IMR-90 (cell line): ENCODE results near the gene SECTM1. TPM values are rescaled to one million over a fixed set of nuclear protein-coding genes. Genes with fewer than 3 reads are reported as not detected.

ENCODE experiments used
- ATAC-seq: fragments of 200-7000 bp; cut with Tn5 transposase; 2 replicates; pipeline ENCODE4 v1.9.1; 2020; ENCODE audit warnings: low read depth, mild to moderate bottlenecking, moderate library complexity
- BruUV-seq: library from RNA; stranded (reverse); fragments of 400-500 nt; replicated peaks from 2 replicates; lab custom pipeline; 2021; lab: Mats Ljungman, UMichigan
- CTCF ChIA-PET: fragments of 300-600 bp; formaldehyde crosslinking; extraction: SDS; loops from one replicate; lab custom pipeline; 2021; ENCODE audit warnings: antibody characterized with exemption; lab: Yijun Ruan, JAX
- POLR2A ChIA-PET: fragments of 300-600 bp; sonication (Branson Sonifier 250); formaldehyde crosslinking; loops from one replicate; lab custom pipeline; 2022; ENCODE audit warnings: antibody characterized with exemption; ENCODE audit not compliant: unreplicated experiment; lab: Charles Lee
- DNase-seq: peaks from one replicate; pipeline ENCODE4 v3.0.0; 2013
- H2AFZ ChIP-seq: replicated peaks from 2 replicates; pipeline ENCODE3; 2013; ENCODE audit warnings: low read length, mild to moderate bottlenecking; ENCODE audit not compliant: poor library complexity
- H2AK5ac ChIP-seq: 2 replicates; pipeline ENCODE4 v1.6.1; 2013; ENCODE audit warnings: low read depth, low read length, inconsistent platforms
- H2AK9ac ChIP-seq: replicated peaks from 2 replicates; pipeline ENCODE3; 2013; ENCODE audit warnings: mild to moderate bottlenecking, low read depth, low read length, moderate library complexity; ENCODE audit not compliant: poor library complexity
- H2BK120ac ChIP-seq: 2 replicates; pipeline ENCODE4 v1.6.1; 2013; ENCODE audit warnings: low read depth, low read length, inconsistent platforms
- H2BK15ac ChIP-seq: 3 replicates; pipeline ENCODE4 v1.6.1; 2013; ENCODE audit warnings: low read depth, low read length, inconsistent platforms
- H2BK20ac ChIP-seq: 2 replicates; pipeline ENCODE4 v1.6.1; 2013; ENCODE audit warnings: low read depth, mild to moderate bottlenecking, inconsistent platforms, low read length, moderate library complexity
- H2BK5ac ChIP-seq: 2 replicates; pipeline ENCODE4 v1.6.1; 2013; ENCODE audit warnings: mild to moderate bottlenecking, low read depth, low read length, inconsistent platforms; ENCODE audit not compliant: poor library complexity, severe bottlenecking
- H3K14ac ChIP-seq: replicated peaks from 2 replicates; pipeline ENCODE4 v1.6.1; 2013; ENCODE audit warnings: low read depth, low read length, inconsistent platforms
- H3K18ac ChIP-seq: 2 replicates; pipeline ENCODE4 v1.6.1; 2013; ENCODE audit warnings: low read depth, low read length, control low read depth
- H3K23ac ChIP-seq: 2 replicates; pipeline ENCODE4 v1.6.1; 2013; ENCODE audit warnings: low read depth, low read length, inconsistent platforms
- H3K27ac ChIP-seq: 2 replicates; pipeline ENCODE4 v1.5.1; 2013; ENCODE audit warnings: mild to moderate bottlenecking, control low read depth, low read length; ENCODE audit not compliant: insufficient read depth
- H3K27me3 ChIP-seq: 2 replicates; pipeline ENCODE4 v1.6.1; 2013; ENCODE audit warnings: low read length; ENCODE audit not compliant: control insufficient read depth, insufficient read depth
- H3K36me3 ChIP-seq: 2 replicates; pipeline ENCODE4 v1.6.1; 2013; ENCODE audit warnings: low read length, mixed read lengths; ENCODE audit not compliant: control insufficient read depth, insufficient read depth
- H3K4ac ChIP-seq: 2 replicates; pipeline ENCODE4 v1.6.1; 2013; ENCODE audit warnings: low read depth, low read length, inconsistent platforms
- H3K4me1 ChIP-seq: 2 replicates; pipeline ENCODE4 v1.6.1; 2013; ENCODE audit warnings: low read length, mixed read lengths; ENCODE audit not compliant: control insufficient read depth, insufficient read depth
- H3K4me2 ChIP-seq: 2 replicates; pipeline ENCODE4 v1.6.1; 2013; ENCODE audit warnings: low read depth, mild to moderate bottlenecking, control low read depth, low read length, moderate library complexity
- H3K4me3 ChIP-seq: 2 replicates; pipeline ENCODE4 v1.5.1; 2013; ENCODE audit warnings: low read depth, mild to moderate bottlenecking, control low read depth, low read length, moderate library complexity; ENCODE audit not compliant: insufficient read depth
- H3K56ac ChIP-seq: 2 replicates; pipeline ENCODE4 v1.6.1; 2013; ENCODE audit warnings: low read length, inconsistent platforms; ENCODE audit not compliant: insufficient read depth; ENCODE audit errors: extremely low read depth
- H3K79me1 ChIP-seq, 2 experiments: 2 replicates each; pipeline ENCODE4 v1.6.1; 2013; ENCODE audit warnings: low read length in 2 of 2, inconsistent platforms in 1 of 2, low read depth in 1 of 2
- H3K9ac ChIP-seq: 2 replicates; pipeline ENCODE4 v1.6.1; 2013; ENCODE audit warnings: low read depth, low read length, control low read depth
- H3K9me1 ChIP-seq: 2 replicates; pipeline ENCODE4 v1.6.1; 2013; ENCODE audit warnings: low read length, inconsistent platforms; ENCODE audit not compliant: insufficient read depth
- H3K9me3 ChIP-seq: 2 replicates; pipeline ENCODE4 v1.6.1; 2013; ENCODE audit warnings: low read length; ENCODE audit not compliant: control insufficient read depth, insufficient read depth
- H4K20me1 ChIP-seq: 2 replicates; pipeline ENCODE4 v1.6.1; 2013; ENCODE audit warnings: low read length, inconsistent platforms; ENCODE audit not compliant: insufficient read depth
- H4K5ac ChIP-seq: 2 replicates; pipeline ENCODE4 v1.6.1; 2013; ENCODE audit warnings: mild to moderate bottlenecking, low read depth, low read length, control low read depth
- H4K8ac ChIP-seq, 2 experiments: 2 replicates each; pipeline ENCODE4 v1.6.1; 2013; ENCODE audit warnings: low read depth in 2 of 2, low read length in 2 of 2, control low read depth in 1 of 2, inconsistent platforms in 1 of 2
- H4K91ac ChIP-seq: 2 replicates; pipeline ENCODE4 v1.6.1; 2013; ENCODE audit warnings: low read depth, low read length, inconsistent platforms; ENCODE audit not compliant: insufficient read depth
- CEBPB ChIP-seq: IDR thresholded peaks from 2 replicates; pipeline ENCODE4 v1.6.1; 2012; ENCODE audit warnings: low read depth, low read length, improper control_type of control experiment
- CHD1 ChIP-seq: IDR thresholded peaks from 2 replicates; pipeline ENCODE4 v1.6.1; 2012; ENCODE audit warnings: low read depth, low read length, improper control_type of control experiment
- FOS ChIP-seq: fragments of 150-350 bp; IDR thresholded peaks from 2 replicates; pipeline ENCODE4 v1.6.1; 2016; ENCODE audit warnings: low read depth, low read length
- MAFK ChIP-seq: IDR thresholded peaks from 2 replicates; pipeline ENCODE4 v1.6.1; 2012; ENCODE audit warnings: low read depth, low read length, improper control_type of control experiment
- MAZ ChIP-seq: IDR thresholded peaks from 2 replicates; pipeline ENCODE4 v1.6.1; 2012; ENCODE audit warnings: low read depth, mild to moderate bottlenecking, low read length, improper control_type of control experiment, moderate library complexity, borderline replicate concordance
- MXI1 ChIP-seq: IDR thresholded peaks from 2 replicates; pipeline ENCODE4 v1.6.1; 2012; ENCODE audit warnings: low read depth, mild to moderate bottlenecking, low read length, moderate library complexity, borderline replicate concordance
- NFE2L2 ChIP-seq: fragments of 150-350 bp; IDR thresholded peaks from 2 replicates; pipeline ENCODE4 v1.6.1; 2016; ENCODE audit warnings: low read depth, mild to moderate bottlenecking, low read length
- RAD21 ChIP-seq: IDR thresholded peaks from 2 replicates; pipeline ENCODE4 v1.6.1; 2012; ENCODE audit warnings: low read length, improper control_type of control experiment
- RCOR1 ChIP-seq: IDR thresholded peaks from 2 replicates; pipeline ENCODE4 v1.6.1; 2012; ENCODE audit warnings: mild to moderate bottlenecking, low read length, improper control_type of control experiment; ENCODE audit not compliant: insufficient replicate concordance
- RFX5 ChIP-seq: IDR thresholded peaks from 2 replicates; pipeline ENCODE4 v1.8.0; 2012; ENCODE audit warnings: low read depth, mild to moderate bottlenecking, low read length, moderate library complexity
- WGBS, 2 experiments: methylation state at CpG; one replicate each; pipeline versions ENCODE4 v1.1.5 to v1.1.7; 2013; ENCODE audit warnings: missing lambda C conversion rate in 2 of 2; ENCODE audit not compliant: insufficient read length in 1 of 2; ENCODE audit errors: extremely low coverage in 2 of 2; 5-methylcytosine and 5-hydroxymethylcytosine counted together
- dilution Hi-C: fragments of 300-500 bp; cut with HindIII; formaldehyde crosslinking; loops from one replicate; pipeline ENCODE4 v1.14.3; 2018; ENCODE audit warnings: low sequenced_read_pairs; ENCODE audit not compliant: unreplicated experiment
- in situ Hi-C: fragments of 300-500 bp; cut with MboI; formaldehyde crosslinking; loops from 3 replicates; pipeline ENCODE4 v1.14.3; 2019; ENCODE audit warnings: low sequenced_read_pairs, inconsistent platforms, mixed read lengths
- intact Hi-C: fragments of 100-400 bp; cut with micrococcal nuclease; formaldehyde crosslinking; loops from 2 replicates; pipeline ENCODE4 v1.10.0; 2022
- polyA plus RNA-seq, 3 experiments: library from polyadenylated mRNA; depleted of rRNA; stranded (reverse); fragments of >200 nt; gene quantifications; 2 replicates each; pipeline ENCODE4 v1.2.3, GENCODE V29; 2012; ENCODE audit warnings: low replicate concordance in 1 of 3
- total RNA-seq: library from RNA; depleted of rRNA; stranded (reverse); fragments of >200 nt; gene quantifications from 2 replicates; pipeline ENCODE4 v1.2.3, GENCODE V29; 2012
- TF ChIP-seq, protein P1 (sequence below): fragments of 150-350 bp; IDR thresholded peaks from 2 replicates; pipeline ENCODE4 v1.6.1; 2016; ENCODE audit warnings: low read depth, mild to moderate bottlenecking, low read length, moderate library complexity, borderline replicate concordance
- TF ChIP-seq, protein P2 (sequence below): fragments of 150-350 bp; IDR thresholded peaks from 2 replicates; pipeline ENCODE4 v1.6.1; 2017; ENCODE audit warnings: mild to moderate bottlenecking, antibody characterized with exemption, low read length, low read depth

The SECTM1 gene
- total and polyA plus RNA-seq, 2 of the 4 experiments (the other 2 are of a cell fraction), result 2.3 to 4.4 TPM

DNA sequence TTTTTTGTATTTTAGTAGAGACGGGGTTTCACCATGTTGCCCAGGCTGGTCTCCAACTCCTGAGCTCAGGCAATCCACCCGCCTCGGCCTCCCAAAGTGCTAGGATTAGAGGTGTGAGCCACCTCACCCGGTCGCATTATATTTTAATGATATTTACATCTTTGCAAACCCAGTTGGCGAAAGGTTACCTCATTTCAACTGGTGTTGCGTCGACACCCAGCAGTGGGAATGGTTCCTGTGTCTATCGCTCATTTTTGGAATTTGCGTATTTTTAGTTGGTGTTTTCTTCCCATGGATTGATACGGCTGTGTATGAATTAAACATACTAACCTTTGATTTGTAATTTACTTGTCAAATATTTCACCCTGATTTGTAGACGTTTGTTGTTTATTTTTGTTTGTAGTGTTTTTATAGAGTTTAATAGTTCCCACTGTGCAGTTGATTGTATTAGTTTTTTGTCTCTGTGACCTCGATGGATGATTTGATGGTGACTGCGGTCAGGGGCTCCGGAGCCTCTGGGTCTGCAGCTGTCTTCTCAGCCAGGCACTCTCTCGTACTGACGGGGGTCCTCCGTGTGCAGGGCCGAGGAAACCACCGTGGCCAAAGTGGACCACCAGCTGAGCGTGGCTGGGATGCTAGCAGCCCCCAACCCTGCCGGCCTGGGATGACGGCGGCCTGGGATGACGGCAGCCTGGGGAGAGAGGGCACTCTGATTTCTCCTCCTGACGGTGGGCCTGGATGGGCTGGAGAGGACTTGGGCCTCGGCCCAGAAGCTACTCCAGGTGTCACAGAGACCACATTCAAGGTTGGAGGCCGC lies 20.2 kb downstream of the SECTM1 start:
- H2BK15ac ChIP-seq, result no peak overlapping the region
- H3K9ac ChIP-seq, result no peak overlapping the region
- H4K91ac ChIP-seq, result no peak overlapping the region
- H3K9me1 ChIP-seq, result peaks cover under 1% of the 10 kb centered on the region; the same call in 1 of the 2 replicates
- no peak overlapping the region for H2AK5ac ChIP-seq
- no peak overlapping the region for H3K18ac ChIP-seq
- no peak overlapping the region for H3K4me2 ChIP-seq
- no peak overlapping the region for H2BK120ac ChIP-seq
- dilution Hi-C loops (no loop called here), in situ Hi-C loops (no loop called here), intact Hi-C loops (no loop called here)
- H3K4me1 ChIP-seq, result no peaks in the 10 kb centered on the region
- H2BK5ac ChIP-seq, result no peak overlapping the region
- no peak overlapping the region for H3K4ac ChIP-seq
- no peaks in the 10 kb centered on the region for H3K79me1 ChIP-seq
- ChIA-PET CTCF (interaction anchor here (0.6 to 0.9 kb wide), 2 partner anchors 13 to 17 kb away, joined by 3 to 4 read pairs; no protein-coding TSS in a partner anchor), POLR2A (no interaction called here)
- no peak overlapping the region for H2AK9ac ChIP-seq
- H3K27me3 ChIP-seq, result peaks cover 58% of the 10 kb centered on the region
- H4K20me1 ChIP-seq, result 0 out of 2 replicates have a peak, but pooled peaks cover 4% of the 10 kb centered on the region
- no peaks in the 10 kb centered on the region for H3K36me3 ChIP-seq
- H3K9me3 ChIP-seq, result no peaks in the 10 kb centered on the region
- no peak overlapping the region for H3K4me3 ChIP-seq
- no peak overlapping the region for H3K56ac ChIP-seq
- H3K23ac ChIP-seq, result no peak overlapping the region
- DNase-seq, result no peak
- no peak overlapping the region for H3K14ac ChIP-seq
- BruUV-seq, result no TSS peak
- no peak for ATAC-seq
- no peak overlapping the region for H2AFZ ChIP-seq
- H3K27ac ChIP-seq, result no peak overlapping the region
- no peak overlapping the region for H4K5ac ChIP-seq
- no peak overlapping the region for H4K8ac ChIP-seq
- no peak for TF ChIP-seq RCOR1
- TF ChIP-seq MXI1, result no peak
- no peak for TF ChIP-seq FOS
- no peak for TF ChIP-seq NFE2L2
- no peak for TF ChIP-seq RAD21
- no peak for TF ChIP-seq CEBPB
- TF ChIP-seq, protein P1, sequence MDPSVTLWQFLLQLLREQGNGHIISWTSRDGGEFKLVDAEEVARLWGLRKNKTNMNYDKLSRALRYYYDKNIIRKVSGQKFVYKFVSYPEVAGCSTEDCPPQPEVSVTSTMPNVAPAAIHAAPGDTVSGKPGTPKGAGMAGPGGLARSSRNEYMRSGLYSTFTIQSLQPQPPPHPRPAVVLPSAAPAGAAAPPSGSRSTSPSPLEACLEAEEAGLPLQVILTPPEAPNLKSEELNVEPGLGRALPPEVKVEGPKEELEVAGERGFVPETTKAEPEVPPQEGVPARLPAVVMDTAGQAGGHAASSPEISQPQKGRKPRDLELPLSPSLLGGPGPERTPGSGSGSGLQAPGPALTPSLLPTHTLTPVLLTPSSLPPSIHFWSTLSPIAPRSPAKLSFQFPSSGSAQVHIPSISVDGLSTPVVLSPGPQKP, result no peak
- TF ChIP-seq CHD1, result no peak
- no peak for TF ChIP-seq MAFK
- TF ChIP-seq, protein P2, sequence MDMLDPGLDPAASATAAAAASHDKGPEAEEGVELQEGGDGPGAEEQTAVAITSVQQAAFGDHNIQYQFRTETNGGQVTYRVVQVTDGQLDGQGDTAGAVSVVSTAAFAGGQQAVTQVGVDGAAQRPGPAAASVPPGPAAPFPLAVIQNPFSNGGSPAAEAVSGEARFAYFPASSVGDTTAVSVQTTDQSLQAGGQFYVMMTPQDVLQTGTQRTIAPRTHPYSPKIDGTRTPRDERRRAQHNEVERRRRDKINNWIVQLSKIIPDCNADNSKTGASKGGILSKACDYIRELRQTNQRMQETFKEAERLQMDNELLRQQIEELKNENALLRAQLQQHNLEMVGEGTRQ, result no peak
- TF ChIP-seq MAZ, result no peak
- no peak for TF ChIP-seq RFX5
- WGBS, 2 experiments, result 74% methylated on average over 7 of the region's 28 CpGs; no CpG with 5 or more reads in 1 of the 2 experiments
- H2BK20ac ChIP-seq, result no peak overlapping the region
